Activated naive CD4-positive, alpha-beta T cell treated with Interleukin-2 at 50 U/mL for 16 hours (primary cell): Measurements from ENCODE around the gene VPS18.
"Not testable (repeated sequence)": the region's sequence is repeated elsewhere in the genome, so short reads cannot be mapped to it uniquely, and the experiment has no call there.

Experiments
- DNase-seq: peaks from one replicate; pipeline ENCODE4 v3.0.0-alpha.2; 2020

The VPS18 gene

GRCh38 chr15:40893733-40894680 lies at the start of gene VPS18:
TSS of gene VPS18 (plus strand) at chr15:40894450. CDS start at chr15:40894769, 319 bp downstream.
- DNase-seq, result peak; percentile 99

GRCh38 chr15:40844696-40845030 lies 49.6 kb upstream of the VPS18 start:
- DNase-seq, result peak; percentile 46

GRCh38 chr15:40845036-40845435 lies 49.2 kb upstream of the VPS18 start:
- DNase-seq, result no peak

- no peak for DNase-seq
Measured at GRCh38 chr15:40845511-40846284, 48.6 kb upstream of the VPS18 start.

GRCh38 chr15:40846841-40847222 lies 47.4 kb upstream of the VPS18 start:
- DNase-seq, result no peak

GRCh38 chr15:40847223-40847961 lies 46.9 kb upstream of the VPS18 start:
- DNase-seq, result no peak

- DNase-seq, result no peak
Measured at GRCh38 chr15:40850576-40851112, 43.6 kb upstream of the VPS18 start.

- DNase-seq, result no peak
Measured at GRCh38 chr15:40852529-40852928, 41.7 kb upstream of the VPS18 start.

GRCh38 chr15:40853241-40853890 lies 40.9 kb upstream of the VPS18 start:
- no peak for DNase-seq

GRCh38 chr15:40854161-40854560 lies 40.1 kb upstream of the VPS18 start:
- no peak for DNase-seq

- DNase-seq, result no peak
Measured at GRCh38 chr15:40855706-40856234, 38.5 kb upstream of the VPS18 start.

- DNase-seq, result no peak
Measured at GRCh38 chr15:40856746-40857145, 37.5 kb upstream of the VPS18 start.

GRCh38 chr15:40857601-40858341 lies 36.5 kb upstream of the VPS18 start:
- DNase-seq, result peak; percentile 83

GRCh38 chr15:40858706-40859105 lies 35.5 kb upstream of the VPS18 start:
- DNase-seq, result no peak

GRCh38 chr15:40859206-40859851 lies 34.9 kb upstream of the VPS18 start:
- peak; percentile 81 for DNase-seq

- not testable (repeated sequence) for DNase-seq
Measured at GRCh38 chr15:40861147-40861546, 33.1 kb upstream of the VPS18 start.

GRCh38 chr15:40863660-40864270 lies 30.5 kb upstream of the VPS18 start:
- DNase-seq, result no peak

- DNase-seq, result no peak
Measured at GRCh38 chr15:40867199-40867598, 27.1 kb upstream of the VPS18 start.

GRCh38 chr15:40869686-40870085 lies 24.6 kb upstream of the VPS18 start:
- no peak for DNase-seq

GRCh38 chr15:40870716-40871115 lies 23.5 kb upstream of the VPS18 start:
- DNase-seq, result no peak
